Activated CD8-positive, alpha-beta memory T cell treated with anti-CD3 and anti-CD28 coated beads, Interleukin-2, amount 50 U/mL, for 1 hour (primary cell): ENCODE results near the gene NCSTN.
"Not testable (repeated sequence)": the region's sequence is repeated elsewhere in the genome, so short reads cannot be mapped to it uniquely, and the experiment has no call there.

Experiments
- DNase-seq: peaks from one replicate; pipeline ENCODE4 v3.0.0-alpha.2; 2020; ENCODE audit errors: extremely low read depth

NCSTN gene

DNA sequence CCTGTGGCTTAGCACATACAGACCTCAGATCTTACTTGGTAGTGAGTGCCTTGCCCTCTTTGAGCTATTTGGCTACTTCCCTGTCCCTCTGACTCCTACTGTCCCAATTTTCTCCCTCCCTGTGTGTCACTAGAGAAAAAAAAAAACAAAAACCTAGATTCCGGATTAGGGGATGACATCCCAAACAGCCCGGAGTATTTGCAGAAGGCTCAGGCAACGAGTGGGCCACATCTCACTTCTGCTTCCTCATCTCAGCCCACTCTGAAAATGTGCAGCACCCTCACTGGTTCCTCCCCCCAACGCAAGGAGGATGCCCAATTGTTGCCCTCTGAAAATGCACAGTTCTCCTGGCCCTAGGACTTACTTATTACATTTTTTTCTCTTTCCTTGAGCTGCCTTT lies 28.6 kb downstream of the NCSTN start:
- no peak for DNase-seq

DNA sequence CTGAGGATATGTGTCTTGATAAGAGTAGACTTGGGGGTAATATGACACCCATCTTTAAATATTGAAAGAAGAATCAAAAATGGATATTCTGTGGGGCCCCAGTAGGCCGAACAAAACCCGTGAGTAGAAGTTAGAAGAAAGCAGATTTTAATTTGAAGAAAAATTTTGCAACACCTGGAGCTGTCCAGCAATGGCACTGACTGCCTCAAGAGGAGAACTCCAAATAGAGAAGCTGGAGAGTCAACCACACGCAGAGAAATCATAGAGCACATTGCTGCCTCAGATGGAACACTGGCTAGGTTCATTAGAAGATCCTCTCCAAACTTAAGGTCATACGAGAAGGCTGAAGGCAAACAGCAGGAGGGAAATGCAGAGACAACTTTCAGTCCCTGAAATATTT lies 30.5 kb downstream of the NCSTN start:
- no peak for DNase-seq

DNA sequence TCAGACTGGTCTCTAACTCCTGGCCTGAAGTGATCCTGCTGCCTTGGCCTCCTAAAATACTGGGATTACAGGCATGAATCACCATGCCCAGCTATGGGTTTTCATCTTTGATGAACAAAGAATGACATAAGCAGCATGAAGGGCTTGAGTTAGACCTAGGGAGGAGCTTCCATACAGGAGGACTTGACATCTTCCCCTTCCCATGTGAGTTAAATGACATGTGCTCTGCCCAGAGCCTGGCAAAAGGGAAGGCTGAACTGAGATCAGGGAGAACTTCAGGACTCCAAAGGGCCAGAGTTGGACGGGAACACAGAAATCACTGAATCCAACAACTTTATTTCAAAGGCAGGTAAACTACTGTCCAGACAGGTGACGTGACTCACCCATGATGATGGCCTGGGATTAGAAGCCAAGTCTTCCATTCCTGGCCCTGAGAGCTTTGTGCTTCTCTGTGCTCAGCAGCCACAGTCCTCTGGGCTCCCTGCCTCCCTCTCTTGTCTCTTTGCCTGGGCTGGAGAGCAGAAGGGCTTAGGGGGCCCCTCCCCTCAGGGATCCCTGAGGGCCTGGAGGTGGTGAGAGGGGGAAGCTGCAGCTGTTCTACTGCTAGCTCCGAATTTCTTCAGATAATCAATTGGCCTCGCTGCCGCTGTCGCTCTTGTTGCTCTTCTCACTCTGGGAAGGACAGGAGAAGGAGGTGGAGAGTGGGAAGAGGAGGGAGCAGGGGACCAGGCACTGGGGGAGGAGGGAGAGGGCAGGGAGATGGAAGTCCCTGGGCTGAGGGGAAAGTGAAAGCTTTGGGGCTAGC lies 31.3 kb downstream of the NCSTN start:
- no peak for DNase-seq

DNA sequence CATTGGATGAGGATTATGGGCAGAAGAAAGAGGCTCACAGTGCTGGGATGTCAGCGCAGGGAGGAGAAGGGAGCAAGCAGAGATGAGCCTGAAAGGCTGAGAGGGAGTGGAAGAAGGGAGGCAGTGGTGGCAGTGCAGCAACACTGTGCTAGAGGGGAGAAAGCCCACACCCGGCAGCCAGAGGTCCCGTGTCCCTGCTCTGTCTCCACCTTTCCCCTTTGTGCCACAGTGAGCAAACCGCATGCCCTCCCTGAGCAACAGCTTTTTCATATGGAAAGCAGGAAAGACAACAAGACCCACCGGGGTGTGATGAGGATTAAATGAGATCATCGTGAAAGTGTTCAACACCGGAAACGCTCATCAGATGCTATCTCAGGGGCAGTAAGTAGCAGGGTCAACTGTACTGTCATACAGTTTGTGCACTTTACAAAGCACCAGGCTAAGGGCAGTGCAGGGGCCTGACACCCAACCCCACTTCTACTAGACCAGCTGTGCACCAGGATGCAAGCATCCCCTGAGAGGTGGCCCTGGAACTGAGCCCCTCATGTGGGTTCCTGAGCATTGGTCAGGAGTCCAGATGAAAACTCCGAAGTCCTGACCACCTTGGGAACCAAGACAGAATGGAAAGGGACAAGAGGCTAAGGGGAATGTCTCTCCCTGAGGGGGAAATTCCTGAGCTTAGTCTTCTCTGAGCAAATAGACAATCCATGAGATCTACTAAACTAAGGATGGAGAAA lies 32.8 kb downstream of the NCSTN start:
- DNase-seq, result no peak

DNA sequence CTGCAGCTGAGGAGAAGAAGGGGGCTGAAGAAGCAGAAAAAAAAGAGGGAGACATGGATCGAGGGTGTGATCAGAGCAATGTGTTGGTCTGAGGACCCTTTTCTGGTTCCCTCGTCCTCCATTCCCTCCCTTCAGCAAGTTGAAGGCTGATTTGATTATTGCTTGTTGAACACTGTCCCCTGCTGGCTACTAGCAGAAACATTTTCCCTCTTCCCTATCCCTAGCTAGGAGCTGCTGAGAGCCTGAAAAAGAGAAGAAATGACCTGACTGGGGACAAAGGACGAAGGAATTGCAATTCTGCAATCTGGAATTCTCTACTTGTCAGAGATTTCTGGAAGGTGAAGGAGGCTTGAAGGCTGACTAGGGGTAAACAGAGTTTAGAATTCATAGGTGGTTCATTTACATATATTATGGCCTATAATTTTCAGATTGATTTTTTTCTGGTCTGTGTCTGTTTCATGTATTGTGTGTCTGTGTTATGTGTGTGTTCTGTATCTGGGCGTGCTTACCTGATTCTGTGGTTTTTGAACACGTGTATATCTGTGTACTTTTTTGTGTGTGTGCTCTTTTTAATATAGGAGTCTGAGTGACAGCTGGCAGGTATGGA lies 33.4 kb downstream of the NCSTN start:
- no peak for DNase-seq

DNA sequence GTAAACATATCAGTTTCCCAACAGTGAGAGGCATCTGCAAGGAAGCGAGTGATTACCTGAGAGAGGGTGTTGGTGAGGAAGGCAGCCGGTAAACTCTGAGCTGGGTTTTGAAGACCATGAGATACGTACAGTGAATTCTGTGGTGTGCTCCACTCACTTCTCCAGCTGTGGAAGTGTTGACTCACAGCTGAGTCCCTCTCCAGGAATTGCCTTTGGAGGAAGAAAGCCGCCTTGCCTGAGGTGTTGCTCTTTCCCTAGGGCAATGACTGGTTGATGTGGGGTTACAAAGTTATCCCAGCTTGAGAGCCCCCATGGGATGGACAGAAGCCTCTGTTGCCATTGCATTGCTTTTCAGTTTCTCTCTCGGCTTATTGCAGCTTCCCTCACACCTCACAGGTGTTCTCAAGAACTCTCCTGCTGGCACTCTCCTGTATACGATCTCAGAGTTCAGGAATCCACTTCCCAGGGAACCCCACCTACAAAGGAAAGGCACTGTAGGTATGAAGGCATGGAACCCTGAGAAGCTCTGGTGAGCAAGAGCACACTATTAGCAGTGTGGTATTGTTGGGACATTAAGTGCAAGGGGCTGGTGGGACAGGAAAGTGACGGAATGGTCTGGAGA lies 34.5 kb downstream of the NCSTN start:
- DNase-seq, result no peak

DNA sequence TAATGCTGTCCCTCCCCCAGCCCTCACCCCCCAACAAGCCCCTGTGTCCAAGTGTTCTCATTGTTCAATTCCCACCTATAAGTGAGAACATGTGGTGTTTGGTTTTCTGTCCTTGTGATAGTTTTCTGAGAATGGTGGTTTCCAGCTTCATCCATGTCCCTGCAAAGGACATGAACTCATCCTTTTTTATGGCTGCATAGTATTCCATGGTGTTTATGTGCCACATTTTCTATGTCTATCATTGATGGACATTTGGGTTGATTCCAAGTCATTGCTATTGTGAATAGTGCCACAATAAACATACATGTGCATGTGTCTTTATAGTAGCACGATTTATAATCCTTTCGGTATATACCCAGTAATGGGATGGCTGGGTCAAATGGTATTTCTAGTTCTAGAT lies 41.6 kb downstream of the NCSTN start:
- not testable (repeated sequence) for DNase-seq

DNA sequence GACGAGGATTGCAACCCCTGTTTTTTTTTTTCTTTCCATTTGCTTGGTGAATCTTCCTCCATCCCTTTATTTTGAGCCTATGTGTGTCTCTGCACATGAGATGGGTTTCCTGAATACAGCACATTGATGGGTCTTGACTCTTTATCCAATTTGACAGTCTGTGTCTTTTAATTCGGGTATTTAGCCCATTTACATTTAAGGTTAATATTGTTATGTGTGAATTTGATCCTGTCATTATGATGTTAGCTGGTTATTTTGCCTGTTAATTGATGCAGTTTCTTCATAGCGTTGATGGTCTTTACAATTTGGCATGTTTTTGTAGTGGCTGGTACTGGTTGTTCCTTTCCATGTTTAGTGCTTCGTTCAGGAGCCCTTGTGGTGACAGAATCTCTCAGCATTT lies 45.2 kb downstream of the NCSTN start:
- not testable (repeated sequence) for DNase-seq

DNA sequence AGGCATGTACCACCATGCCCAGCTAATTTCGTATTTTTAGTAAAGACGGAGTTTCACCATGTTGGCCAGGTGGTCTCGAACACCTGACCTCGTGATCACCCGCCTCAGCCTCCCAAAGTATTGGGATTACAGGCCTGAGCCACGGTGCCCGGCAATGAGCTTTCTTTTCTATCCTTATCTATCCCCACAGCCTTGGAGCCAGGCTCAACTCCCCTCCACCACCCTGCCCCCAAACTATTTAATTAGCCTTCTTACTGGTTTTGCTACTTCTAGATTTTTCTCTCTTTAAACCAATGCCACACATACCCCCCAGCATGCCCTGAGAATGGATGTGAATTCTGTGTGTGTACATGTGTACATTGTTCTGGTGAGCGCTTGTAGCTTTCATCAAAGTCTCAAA lies 51.5 kb downstream of the NCSTN start:
- no peak for DNase-seq

DNA sequence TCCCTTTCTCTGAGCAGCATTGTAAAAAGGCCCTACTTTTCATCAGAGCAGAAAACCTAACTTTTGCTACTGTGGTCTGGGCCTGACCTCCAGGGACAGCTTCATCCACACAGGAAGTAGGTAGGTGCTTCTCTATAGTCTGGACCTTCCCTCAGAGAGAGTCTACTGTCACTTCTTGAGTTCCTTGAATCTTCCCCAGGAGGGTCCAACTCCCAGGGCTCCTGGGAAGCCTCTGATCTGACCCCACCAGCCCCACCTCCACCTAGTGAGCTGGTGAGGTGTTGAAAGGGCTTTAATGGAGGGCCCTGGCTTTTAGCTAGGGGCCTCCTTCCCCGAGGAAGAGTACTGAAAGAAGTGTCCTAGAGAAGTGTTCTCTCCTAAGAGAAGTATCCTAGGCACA lies 54.5 kb downstream of the NCSTN start:
- DNase-seq, result no peak

DNA sequence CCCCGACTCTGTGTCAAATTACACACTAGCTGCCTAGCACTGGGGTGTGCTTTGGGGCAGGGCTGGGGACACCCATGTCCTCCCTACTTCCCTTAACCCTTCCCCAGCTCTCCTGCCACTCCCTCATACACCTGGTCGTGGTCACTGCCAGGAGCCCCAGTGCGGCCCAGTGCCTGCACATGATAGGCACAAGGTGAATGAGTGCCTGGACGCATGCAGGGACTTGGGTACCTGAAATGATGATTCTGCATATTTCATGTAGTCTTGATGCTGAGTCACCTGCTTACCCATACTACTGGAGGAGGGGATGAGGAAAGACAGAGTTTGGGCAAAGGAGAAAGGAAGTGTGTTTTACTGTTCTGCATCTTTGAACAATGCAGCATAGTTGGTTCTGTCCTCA lies 55.6 kb downstream of the NCSTN start:
- DNase-seq, result no peak

DNA sequence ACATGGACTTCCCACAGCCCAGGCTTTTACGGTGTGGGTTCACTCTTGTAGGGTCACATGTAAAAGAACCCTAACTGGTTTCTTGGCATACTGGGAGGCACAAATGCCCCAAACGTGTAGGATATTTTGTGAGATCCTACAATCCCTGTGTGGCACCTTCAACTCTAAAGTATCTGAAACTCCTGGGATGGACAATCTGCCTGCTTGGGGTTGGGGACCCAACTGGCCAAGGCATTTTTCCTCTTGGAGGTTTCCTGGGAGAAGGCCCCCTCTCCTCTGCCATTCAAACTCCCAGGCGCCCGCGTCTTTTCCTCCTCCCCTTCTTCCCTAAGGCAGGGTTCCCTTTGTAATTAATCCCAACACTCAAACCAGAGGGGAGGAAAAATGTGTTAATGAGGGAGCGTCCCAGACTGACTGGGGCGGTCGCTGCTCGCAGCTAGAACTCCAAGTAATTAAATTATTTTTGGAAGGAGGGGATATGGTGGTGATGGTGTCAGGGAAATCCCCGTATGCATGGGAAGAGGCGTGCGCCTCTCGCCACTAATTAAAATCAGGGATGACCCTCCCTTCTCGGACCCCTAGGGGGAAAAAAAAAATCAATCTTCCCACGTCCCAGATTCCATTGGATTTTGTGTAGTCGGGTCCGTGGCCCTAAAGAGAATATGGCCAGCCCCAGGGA lies 56.5 kb downstream of the NCSTN start:
- DNase-seq, result no peak

DNA sequence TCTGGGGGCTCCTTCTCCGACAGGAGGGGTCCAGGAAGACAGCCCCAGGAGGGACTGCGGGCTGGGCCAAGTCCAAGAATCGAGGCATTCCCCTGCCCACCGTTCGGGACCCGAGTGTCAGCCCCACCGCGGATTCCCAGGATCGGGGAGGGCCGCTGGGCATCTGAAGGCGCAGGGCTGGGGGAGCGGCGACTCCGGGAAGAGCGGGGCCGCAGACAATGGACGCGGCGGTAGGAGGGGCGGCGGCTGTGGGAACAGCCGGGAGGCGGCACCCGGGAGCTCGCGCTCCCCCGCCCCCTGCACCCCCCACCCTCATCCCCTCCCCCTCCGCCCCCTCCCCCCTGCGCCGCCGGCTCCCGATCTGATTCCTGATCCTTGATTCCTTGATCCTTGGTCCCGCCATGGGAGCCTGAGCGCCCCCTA lies 57.1 kb downstream of the NCSTN start, which contains the start of gene VANGL2:
Gene VANGL2 (plus strand): TSS at position 342 of the 423 bp plus-strand sequence. CDS start 15,274 bp downstream, outside the sequence.
- no peak for DNase-seq

DNA sequence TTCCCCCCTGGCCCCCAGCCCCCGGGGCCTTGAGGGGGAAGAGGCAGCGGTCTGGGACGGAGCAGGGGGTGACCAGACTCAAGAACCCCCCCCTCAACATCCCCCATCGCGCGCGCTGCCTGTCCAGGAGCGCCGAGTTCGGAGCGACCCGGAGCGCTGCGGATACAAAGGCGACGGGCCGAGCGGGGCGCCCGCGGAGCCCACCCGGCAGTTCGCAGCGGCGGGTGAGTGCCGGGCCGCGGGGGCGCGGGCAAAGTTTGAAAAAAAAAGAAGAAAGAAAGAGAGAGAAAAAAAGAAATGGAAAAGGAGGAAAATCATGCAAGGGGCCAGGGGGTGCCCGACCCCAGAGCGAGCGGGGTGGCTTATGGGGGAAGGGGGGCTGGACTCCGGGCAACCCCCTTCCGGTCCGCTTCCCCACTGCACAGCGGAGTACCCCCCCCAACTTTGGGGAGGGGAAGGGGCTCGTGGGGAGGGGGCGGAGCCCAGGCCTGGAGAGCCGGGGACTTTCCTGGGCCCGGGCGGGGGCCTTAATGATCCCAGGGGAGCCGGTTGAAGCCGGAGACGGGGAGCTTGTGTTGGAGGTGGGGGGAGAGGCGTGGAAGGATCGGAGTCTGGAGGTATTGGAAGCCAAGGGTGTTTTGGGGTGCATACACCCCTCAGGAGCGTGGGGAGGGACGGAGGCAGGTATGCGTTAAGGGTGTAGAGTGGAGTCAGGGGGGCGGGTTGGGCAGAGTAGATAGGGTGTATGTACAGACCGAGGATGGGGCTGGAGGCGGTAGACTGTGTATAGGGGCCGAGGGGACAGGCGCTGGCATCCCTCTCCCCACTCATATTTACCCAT lies 57.7 kb downstream of the NCSTN start:
- DNase-seq, result no peak

DNA sequence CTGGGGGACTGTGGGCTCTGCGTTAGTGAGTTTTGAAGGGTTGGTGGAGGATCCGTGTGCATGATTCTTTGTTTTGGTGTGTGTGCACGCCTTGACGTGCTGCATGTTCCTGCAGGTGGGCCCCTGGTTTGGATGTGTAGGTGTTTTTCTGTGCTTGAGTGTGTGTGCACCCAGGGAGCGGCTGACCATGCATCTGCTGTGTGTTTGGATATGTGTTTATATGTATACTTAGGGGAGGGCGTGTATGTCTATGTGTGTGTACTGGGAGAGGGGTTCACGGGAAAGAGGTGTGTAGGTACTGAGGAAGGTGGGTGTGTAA lies 58.3 kb downstream of the NCSTN start:
- DNase-seq, result no peak

DNA sequence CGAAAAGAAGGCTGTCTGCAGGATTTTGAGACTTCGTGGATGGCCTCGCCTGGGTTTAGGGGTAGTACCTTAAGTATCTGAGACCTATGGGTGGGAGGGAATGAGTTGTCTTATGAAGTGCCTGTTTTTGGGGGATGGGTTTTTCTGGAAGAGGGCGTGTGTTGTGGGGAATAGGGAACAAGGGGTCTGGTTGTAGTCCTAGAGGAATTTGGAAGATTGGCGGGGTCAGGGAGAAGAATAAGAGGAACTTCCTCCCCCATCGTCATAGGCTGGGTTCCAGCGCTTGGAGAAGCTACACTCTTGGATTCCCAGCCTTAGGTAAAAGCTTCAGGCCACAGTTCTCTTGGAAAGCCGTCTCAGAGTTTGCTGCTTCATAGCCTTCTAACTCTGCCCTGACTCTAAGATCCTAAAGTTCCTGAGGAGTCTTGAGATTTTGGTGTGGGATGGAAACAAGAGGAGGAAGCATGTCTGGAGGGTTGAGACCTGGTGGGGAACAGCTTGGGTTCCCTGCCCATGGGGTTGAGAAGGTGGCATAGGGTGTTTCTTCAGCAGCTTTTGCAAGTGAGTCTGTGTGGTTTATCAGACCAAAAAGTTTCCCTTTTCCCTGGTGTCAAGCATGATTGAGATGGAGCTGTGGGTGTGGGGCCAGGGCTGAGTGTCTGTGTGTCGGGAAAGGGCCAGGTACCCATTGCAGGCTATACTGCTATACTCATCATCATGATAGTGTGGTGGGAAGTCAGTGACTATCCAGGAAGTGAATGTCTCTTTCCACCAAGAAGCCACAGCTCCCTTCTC lies 59.0 kb downstream of the NCSTN start:
- DNase-seq, result no peak

DNA sequence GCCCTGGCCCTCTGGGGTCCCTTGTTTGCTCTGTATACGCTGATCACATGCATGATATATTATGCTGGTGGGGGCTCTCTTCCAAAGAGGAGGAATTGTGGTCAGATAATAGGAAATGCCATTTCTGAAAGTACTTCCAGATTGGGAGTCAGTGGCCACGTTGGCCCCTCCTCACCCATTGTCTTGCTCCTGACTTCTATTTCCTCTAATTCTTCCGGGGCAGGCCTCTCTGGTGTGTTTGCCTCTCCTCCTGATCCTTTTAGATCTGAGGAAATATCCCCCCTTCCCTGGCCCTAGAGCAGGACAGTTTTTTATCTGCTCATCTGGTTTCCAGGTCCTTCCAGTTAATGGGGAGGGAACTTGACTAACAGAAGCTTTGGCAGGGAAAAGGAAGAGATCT lies 60.1 kb downstream of the NCSTN start:
- DNase-seq, result no peak

DNA sequence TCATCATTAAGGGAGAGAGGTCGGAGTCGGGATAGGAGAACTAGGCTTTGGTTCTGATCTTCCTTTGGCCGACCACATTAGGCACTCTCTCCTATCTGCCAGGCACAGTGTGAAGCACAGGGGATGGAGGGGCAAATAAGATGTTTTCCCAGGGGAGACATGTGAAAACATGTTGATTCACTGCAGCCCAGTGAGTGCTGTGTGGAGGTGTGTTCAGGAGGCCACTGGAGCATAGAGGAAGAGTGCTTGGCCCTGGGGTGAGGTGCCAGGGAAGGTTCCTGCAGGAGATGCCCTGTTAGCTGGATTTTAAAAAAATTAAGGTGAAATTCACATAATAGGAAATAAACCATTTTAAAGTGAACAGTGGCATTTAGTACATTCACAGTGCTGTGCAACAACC lies 60.9 kb downstream of the NCSTN start:
- no peak for DNase-seq

DNA sequence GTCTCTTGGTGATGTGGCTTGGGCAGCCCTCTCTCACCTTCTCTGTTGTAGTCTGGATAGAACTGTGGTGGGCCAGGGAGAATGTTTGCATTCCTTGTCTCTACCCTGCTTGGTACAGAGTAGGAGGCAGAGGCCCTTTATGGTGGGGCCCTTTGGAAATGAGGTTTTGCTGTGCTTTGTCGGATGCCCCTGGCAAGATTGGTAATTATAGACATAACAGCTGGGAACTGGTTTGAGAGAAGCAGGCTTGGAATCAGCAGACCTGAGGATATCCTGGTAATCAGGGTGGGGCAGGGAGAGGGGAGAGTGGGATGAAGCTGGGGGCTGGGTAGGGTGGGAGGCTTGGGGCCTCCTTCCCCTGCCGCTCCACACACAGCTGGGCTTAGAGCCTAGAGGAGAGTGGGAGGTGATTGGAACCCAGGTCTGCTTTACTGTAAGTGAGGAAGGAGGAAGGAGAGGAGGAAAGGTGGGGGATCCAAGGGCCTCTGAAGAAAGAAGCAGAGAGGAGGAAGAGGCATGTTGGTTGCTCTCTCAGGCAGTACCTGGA lies 62.2 kb downstream of the NCSTN start:
- no peak for DNase-seq
